ENCODE data around the gene SNX9.

SNX9 gene

DNA sequence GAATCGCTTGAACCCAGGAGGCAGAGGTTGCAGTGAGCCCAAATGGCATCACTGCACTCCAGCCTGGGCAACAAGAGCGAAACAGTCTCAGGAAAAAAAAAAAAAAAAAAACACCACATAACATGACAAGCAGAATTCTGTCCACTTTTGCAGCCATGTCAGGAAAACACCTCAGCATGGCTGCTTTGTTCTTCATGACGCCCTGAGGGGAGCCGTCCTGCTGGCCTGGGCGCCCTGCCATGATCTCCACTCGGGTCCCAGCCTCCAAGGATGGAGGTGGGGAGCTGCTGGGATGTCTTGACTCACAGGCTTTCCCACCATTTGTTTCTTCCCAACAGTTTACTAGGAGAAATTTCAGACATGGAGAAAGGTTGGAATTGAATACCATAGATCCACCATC lies 42.2 kb downstream of the SNX9 start:
- Histone ChIP-seq H4K8ac (ENCODE audit: low read depth, low read length) (no peak overlapping the region), H4K91ac (ENCODE audit: low read depth, low read length) (no peak overlapping the region), H3K27ac (ENCODE audit: low read depth, low read length) (no peak overlapping the region), H2AFZ (ENCODE audit: insufficient read depth, low read length, poor library complexity) (no peak overlapping the region), H3K79me2 (ENCODE audit: control insufficient read depth, insufficient read depth, low read length, poor library complexity) (peaks cover 4% of the 10 kb centered on the region), H3K23ac (ENCODE audit: low read length) (no peak overlapping the region), H3K14ac (ENCODE audit: low read length) (no peak overlapping the region), H3K27me3 (ENCODE audit: insufficient read depth, low read length) (no peaks in the 10 kb centered on the region), H3K18ac (ENCODE audit: low read length) (no peak overlapping the region), H3K4ac (ENCODE audit: low read depth, low read length) (peak overlapping the region; percentile 64), H2AK5ac (ENCODE audit: low read length) (no peak overlapping the region), H3K9ac (ENCODE audit: low read length) (no peak overlapping the region), H3K4me3 (ENCODE audit: low read depth, low read length) (no peak overlapping the region), H3K79me1 (ENCODE audit: low read length) (no peaks in the 10 kb centered on the region), H2BK120ac (ENCODE audit: insufficient read depth, low read length, poor library complexity) (no peak overlapping the region), H3K4me1 (ENCODE audit: control insufficient read depth in 1 of 2, insufficient read depth in 2 of 2, low read length in 2 of 2) (peaks cover 0 to 3% of the 10 kb centered on the region in 2 experiments), H4K12ac (ENCODE audit: low read depth, low read length) (no peak overlapping the region), H2BK5ac (ENCODE audit: low read depth, low read length, poor library complexity) (no peak overlapping the region), H3K9me3 (ENCODE audit: insufficient read depth, low read depth, low read length) (peaks cover 11% of the 10 kb centered on the region), H2BK12ac (ENCODE audit: low read length) (no peak overlapping the region), H3K4me2 (ENCODE audit: low read length) (no peak overlapping the region), H3K36me3 (ENCODE audit: control insufficient read depth in 1 of 2, insufficient read depth in 2 of 2, low read length in 2 of 2) (peaks cover 14 to 16% of the 10 kb centered on the region in 2 experiments)
- DNase-seq, result no peak
- no CpG with 5 or more reads among the region's 6 CpGs for WGBS (ENCODE audit: extremely low coverage, insufficient coverage, insufficient read length)

DNA sequence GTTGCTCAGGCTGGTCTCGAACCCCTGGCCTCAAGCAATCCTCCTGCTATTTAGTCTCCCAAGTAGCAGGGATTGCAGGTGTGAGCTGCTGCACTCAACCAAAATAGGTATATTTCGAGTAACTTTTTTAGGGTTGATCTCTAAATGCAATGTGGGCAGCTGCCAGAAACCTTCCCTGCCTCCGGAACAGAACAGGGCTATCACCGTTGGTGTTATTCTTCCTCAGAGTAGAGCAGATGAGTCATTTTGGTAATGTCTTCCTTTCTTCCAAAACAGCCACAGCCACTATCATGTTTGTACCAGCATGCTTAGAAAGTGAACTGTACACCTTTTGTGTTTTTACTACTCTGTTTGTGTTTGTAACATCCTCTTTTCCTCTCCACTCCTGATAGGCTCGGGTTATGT lies 44.1 kb downstream of the SNX9 start:
- Histone ChIP-seq H3K79me2 (ENCODE audit: control insufficient read depth, insufficient read depth, low read length, poor library complexity) (peaks cover 4% of the 10 kb centered on the region), H2BK12ac (ENCODE audit: low read length) (no peak overlapping the region), H3K18ac (ENCODE audit: low read length) (no peak overlapping the region), H4K91ac (ENCODE audit: low read depth, low read length) (no peak overlapping the region), H3K14ac (ENCODE audit: low read length) (no peak overlapping the region), H4K12ac (ENCODE audit: low read depth, low read length) (no peak overlapping the region), H2AK5ac (ENCODE audit: low read length) (no peak overlapping the region), H2BK120ac (ENCODE audit: insufficient read depth, low read length, poor library complexity) (no peak overlapping the region), H2AFZ (ENCODE audit: insufficient read depth, low read length, poor library complexity) (no peak overlapping the region), H3K4ac (ENCODE audit: low read depth, low read length) (no peak overlapping the region), H3K79me1 (ENCODE audit: low read length) (no peaks in the 10 kb centered on the region), H3K23ac (ENCODE audit: low read length) (no peak overlapping the region), H4K8ac (ENCODE audit: low read depth, low read length) (no peak overlapping the region), H3K4me3 (ENCODE audit: low read depth, low read length) (no peak overlapping the region), H3K36me3 (ENCODE audit: control insufficient read depth in 1 of 2, insufficient read depth in 2 of 2, low read length in 2 of 2) (peaks cover 20 to 21% of the 10 kb centered on the region in 2 experiments), H3K4me1 (ENCODE audit: control insufficient read depth in 1 of 2, insufficient read depth in 2 of 2, low read length in 2 of 2) (peaks cover 0 to 3% of the 10 kb centered on the region in 2 experiments), H2BK5ac (ENCODE audit: low read depth, low read length, poor library complexity) (no peak overlapping the region), H3K4me2 (ENCODE audit: low read length) (no peak overlapping the region), H3K27me3 (ENCODE audit: insufficient read depth, low read length) (no peaks in the 10 kb centered on the region), H3K9me3 (ENCODE audit: insufficient read depth, low read depth, low read length) (peaks cover 13% of the 10 kb centered on the region), H3K9ac (ENCODE audit: low read length) (no peak overlapping the region), H3K27ac (ENCODE audit: low read depth, low read length) (no peak overlapping the region)
- peak in 1 of 2 donors; percentile 65 for DNase-seq
- no CpG with 5 or more reads among the region's 5 CpGs for WGBS (ENCODE audit: extremely low coverage, insufficient coverage, insufficient read length)

DNA sequence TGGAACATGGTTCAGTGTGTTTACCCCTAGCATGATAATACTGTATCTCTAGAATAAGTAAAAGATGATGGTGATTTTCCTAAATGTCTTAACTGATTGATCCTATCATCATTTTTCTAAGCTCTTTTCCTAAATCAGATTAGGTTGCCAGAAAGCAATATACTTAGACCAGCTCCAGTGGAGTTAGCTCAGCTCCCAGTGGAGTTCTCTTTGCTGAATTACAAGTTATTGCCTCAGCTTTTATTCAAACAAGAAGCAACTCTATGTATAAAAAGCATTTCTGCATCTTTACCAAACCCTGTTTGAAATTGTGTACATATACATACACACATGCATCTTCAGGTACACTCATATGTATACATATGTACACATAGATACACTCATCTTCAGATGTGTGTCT lies 44.9 kb downstream of the SNX9 start:
- Histone ChIP-seq H3K18ac (ENCODE audit: low read length) (no peak overlapping the region), H2BK120ac (ENCODE audit: insufficient read depth, low read length, poor library complexity) (no peak overlapping the region), H4K91ac (ENCODE audit: low read depth, low read length) (no peak overlapping the region), H3K4me2 (ENCODE audit: low read length) (no peak overlapping the region), H3K14ac (ENCODE audit: low read length) (no peak overlapping the region), H4K12ac (ENCODE audit: low read depth, low read length) (no peak overlapping the region), H3K79me1 (ENCODE audit: low read length) (no peaks in the 10 kb centered on the region), H3K79me2 (ENCODE audit: control insufficient read depth, insufficient read depth, low read length, poor library complexity) (peaks cover 4% of the 10 kb centered on the region), H2BK12ac (ENCODE audit: low read length) (no peak overlapping the region), H4K8ac (ENCODE audit: low read depth, low read length) (no peak overlapping the region), H2AFZ (ENCODE audit: insufficient read depth, low read length, poor library complexity) (no peak overlapping the region), H3K27ac (ENCODE audit: low read depth, low read length) (no peak overlapping the region), H3K4ac (ENCODE audit: low read depth, low read length) (no peak overlapping the region), H3K9ac (ENCODE audit: low read length) (no peak overlapping the region), H3K23ac (ENCODE audit: low read length) (no peak overlapping the region), H3K4me3 (ENCODE audit: low read depth, low read length) (no peak overlapping the region), H3K36me3 (ENCODE audit: control insufficient read depth in 1 of 2, insufficient read depth in 2 of 2, low read length in 2 of 2) (peaks cover 20 to 21% of the 10 kb centered on the region in 2 experiments), H3K9me3 (ENCODE audit: insufficient read depth, low read depth, low read length) (peaks cover 13% of the 10 kb centered on the region), H3K4me1 (ENCODE audit: control insufficient read depth in 1 of 2, insufficient read depth in 2 of 2, low read length in 2 of 2) (peaks cover 0 to 3% of the 10 kb centered on the region in 2 experiments), H2BK5ac (ENCODE audit: low read depth, low read length, poor library complexity) (no peak overlapping the region), H3K27me3 (ENCODE audit: insufficient read depth, low read length) (no peaks in the 10 kb centered on the region), H2AK5ac (ENCODE audit: low read length) (no peak overlapping the region)
- DNase-seq, result no peak

DNA sequence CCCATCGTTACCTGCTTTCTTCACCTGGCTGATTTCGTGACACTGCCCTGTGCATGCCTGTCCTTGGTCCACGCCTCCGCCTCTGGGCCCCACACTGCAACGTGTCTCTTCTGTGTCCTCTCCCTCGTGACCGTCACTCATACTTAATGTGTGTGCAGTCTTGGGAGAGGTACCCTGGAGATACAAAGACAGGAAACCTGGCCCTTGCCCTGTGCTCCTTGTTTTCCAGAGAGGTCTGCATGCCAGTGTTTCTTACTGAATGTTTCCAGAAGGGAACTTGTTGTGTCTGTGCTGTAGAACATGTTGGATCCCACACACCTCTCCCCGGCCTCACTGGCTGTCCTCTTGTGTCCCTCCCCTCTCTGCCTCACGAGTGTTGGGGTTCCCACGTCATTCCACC lies 45.8 kb downstream of the SNX9 start:
- H4K8ac ChIP-seq (ENCODE audit: low read depth, low read length), result no peak overlapping the region
- H3K79me2 ChIP-seq (ENCODE audit: control insufficient read depth, insufficient read depth, low read length, poor library complexity), result peaks cover 4% of the 10 kb centered on the region
- H2BK5ac ChIP-seq (ENCODE audit: low read depth, low read length, poor library complexity), result no peak overlapping the region
- no peak overlapping the region for H4K12ac ChIP-seq (ENCODE audit: low read depth, low read length)
- no CpG with 5 or more reads among the region's 10 CpGs for WGBS (ENCODE audit: extremely low coverage, insufficient coverage, insufficient read length)
- H4K91ac ChIP-seq (ENCODE audit: low read depth, low read length), result no peak overlapping the region
- H3K4me1 ChIP-seq (ENCODE audit: control insufficient read depth in 1 of 2, insufficient read depth in 2 of 2, low read length in 2 of 2), result peaks cover 0 to 3% of the 10 kb centered on the region in 2 experiments
- no peaks in the 10 kb centered on the region for H3K27me3 ChIP-seq (ENCODE audit: insufficient read depth, low read length)
- H3K4ac ChIP-seq (ENCODE audit: low read depth, low read length), result no peak overlapping the region
- no peak overlapping the region for H3K4me2 ChIP-seq (ENCODE audit: low read length)
- H2AFZ ChIP-seq (ENCODE audit: insufficient read depth, low read length, poor library complexity), result no peak overlapping the region
- H2BK12ac ChIP-seq (ENCODE audit: low read length), result no peak overlapping the region
- H3K23ac ChIP-seq (ENCODE audit: low read length), result no peak overlapping the region
- no peak overlapping the region for H2AK5ac ChIP-seq (ENCODE audit: low read length)
- no peak overlapping the region for H3K18ac ChIP-seq (ENCODE audit: low read length)
- H3K14ac ChIP-seq (ENCODE audit: low read length), result no peak overlapping the region
- peaks cover 13% of the 10 kb centered on the region for H3K9me3 ChIP-seq (ENCODE audit: insufficient read depth, low read depth, low read length)
- H3K4me3 ChIP-seq (ENCODE audit: low read depth, low read length), result no peak overlapping the region
- no peak for DNase-seq
- H2BK120ac ChIP-seq (ENCODE audit: insufficient read depth, low read length, poor library complexity), result no peak overlapping the region
- H3K36me3 ChIP-seq (ENCODE audit: control insufficient read depth in 1 of 2, insufficient read depth in 2 of 2, low read length in 2 of 2), result peaks cover 21 to 23% of the 10 kb centered on the region in 2 experiments
- no peak overlapping the region for H3K27ac ChIP-seq (ENCODE audit: low read depth, low read length)
- no peaks in the 10 kb centered on the region for H3K79me1 ChIP-seq (ENCODE audit: low read length)
- no peak overlapping the region for H3K9ac ChIP-seq (ENCODE audit: low read length)

Measured in trophoblast cell (in vitro differentiated cells and primary cell).